GM12878 (cell line): ENCODE data around the gene FCN2. TPM values are rescaled to one million over a fixed set of nuclear protein-coding genes. Genes with fewer than 3 reads are reported as not detected.

Experiments
- ATAC-seq: fragments of 200-7000 bp; cut with Tn5 transposase; 3 replicates; pipeline ENCODE4 v1.9.1; 2020; ENCODE audit warnings: mild to moderate bottlenecking, moderate library complexity
- BruUV-seq: library from RNA; stranded (reverse); fragments of 400-500 nt; replicated peaks from 2 replicates; lab custom pipeline; 2021; lab: Mats Ljungman, UMichigan
- CTCF ChIA-PET: fragments of 300-600 bp; sonication (Branson Sonifier 250); formaldehyde crosslinking; extraction: SDS; loops from one replicate; lab custom pipeline; 2021; ENCODE audit warnings: inconsistent platforms; lab: Yijun Ruan, JAX
- POLR2A ChIA-PET: fragments of 350-600 bp; formaldehyde crosslinking; extraction: SDS; loops from one replicate; lab custom pipeline; 2021; ENCODE audit warnings: inconsistent platforms; lab: Charles Lee
- RAD21 ChIA-PET: fragments of 300-600 bp; sonication (Branson Sonifier 250); formaldehyde crosslinking; loops from one replicate; lab custom pipeline; 2023; ENCODE audit warnings: antibody characterized with exemption; ENCODE audit not compliant: unreplicated experiment; lab: Charles Lee
- SMC1A ChIA-PET: fragments of 300-600 bp; sonication (Branson Sonifier 250); formaldehyde crosslinking; loops from one replicate; lab custom pipeline; 2023; ENCODE audit not compliant: unreplicated experiment, uncharacterized antibody; lab: Charles Lee
- DNase-seq: peaks from one replicate; pipeline ENCODE4 v3.0.0-alpha.2; 2011; ENCODE audit warnings: low read depth, low spot score
- FAIRE-seq: peaks from 3 replicates; lab custom pipeline; 2011; peaks lifted over from hg19 to GRCh38; lab: Jason Lieb, UNC
- H2AFZ ChIP-seq: 2 replicates; pipeline ENCODE4 v1.6.0; 2011; ENCODE audit warnings: low read depth, low read length, control low read depth; ENCODE audit not compliant: control insufficient read depth
- H3K27ac ChIP-seq: 2 replicates; pipeline ENCODE4 v1.5.1; 2011; ENCODE audit warnings: control low read depth; ENCODE audit not compliant: control insufficient read depth, insufficient read depth
- H3K27me3 ChIP-seq, 2 experiments: replicated peaks in 1 of 2; 2 replicates each; pipeline versions ENCODE4 v1.6.0 to v1.6.1; 2011; ENCODE audit warnings: low read length in 1 of 2; ENCODE audit not compliant: control insufficient read depth in 2 of 2, insufficient read depth in 2 of 2
- H3K36me3 ChIP-seq, 2 experiments: 2 replicates each; pipeline ENCODE4 v1.5.1; 2011; ENCODE audit warnings: low read length in 1 of 2; ENCODE audit not compliant: control insufficient read depth in 2 of 2, insufficient read depth in 2 of 2
- H3K4me1 ChIP-seq: 2 replicates; pipeline ENCODE4 v1.6.1; 2011; ENCODE audit warnings: mild to moderate bottlenecking, low read length, moderate library complexity, mixed read lengths; ENCODE audit not compliant: control insufficient read depth, insufficient read depth
- H3K4me2 ChIP-seq: 2 replicates; pipeline ENCODE4 v1.6.0; 2011; ENCODE audit warnings: control low read depth; ENCODE audit not compliant: control insufficient read depth, insufficient read depth
- H3K4me3 ChIP-seq: fragments of 200-600 bp; sonication (generic); 2 replicates; pipeline ENCODE4 v1.5.1; 2016
- H3K79me2 ChIP-seq: 2 replicates; pipeline ENCODE4 v1.6.0; 2011; ENCODE audit warnings: low read length; ENCODE audit not compliant: control insufficient read depth, insufficient read depth
- H3K9ac ChIP-seq: 2 replicates; pipeline ENCODE4 v1.8.0; 2011; ENCODE audit warnings: low read length, control low read depth, mixed read lengths; ENCODE audit not compliant: control insufficient read depth, insufficient read depth
- H3K9me3 ChIP-seq: replicated peaks from 3 replicates; pipeline ENCODE4 v1.5.1; 2011; ENCODE audit warnings: mild to moderate bottlenecking, low read length; ENCODE audit not compliant: control insufficient read depth, insufficient read depth
- H4K20me1 ChIP-seq: 2 replicates; pipeline ENCODE4 v1.6.0; 2011; ENCODE audit not compliant: control insufficient read depth, insufficient read depth
- BHLHE40 ChIP-seq, 2 experiments: fragments of 450-650 bp in 1 of 2; IDR thresholded peaks; 2 replicates each; pipeline ENCODE4 v1.6.1; 2011 to 2017; ENCODE audit warnings: low read depth in 2 of 2, borderline replicate concordance in 1 of 2, improper control_type of control experiment in 1 of 2, low read length in 1 of 2, mild to moderate bottlenecking in 1 of 2
- SIN3A ChIP-seq: IDR thresholded peaks from 2 replicates; pipeline ENCODE4 v1.6.1; 2012; ENCODE audit warnings: low read depth, low read length, improper control_type of control experiment
- TCF12 ChIP-seq: IDR thresholded peaks from 2 replicates; pipeline ENCODE4 v1.6.1; 2011; ENCODE audit warnings: low read depth, mild to moderate bottlenecking, low read length
- TCF3 ChIP-seq: IDR thresholded peaks from 2 replicates; pipeline ENCODE4 v1.6.1; 2012; ENCODE audit warnings: low read depth, mild to moderate bottlenecking, low read length, borderline replicate concordance; ENCODE audit not compliant: insufficient read depth
- USF1 ChIP-seq: IDR thresholded peaks from 2 replicates; pipeline ENCODE4 v1.6.1; 2011; ENCODE audit warnings: borderline replicate concordance, low read depth, mild to moderate bottlenecking, moderate library complexity, mixed read lengths, low read length; ENCODE audit not compliant: insufficient read depth; ENCODE audit errors: extremely low read length
- WGBS: methylation state at CpG from one replicate; pipeline ENCODE4 v1.1.6; 2016; ENCODE audit warnings: low lambda C conversion rate; ENCODE audit not compliant: insufficient replicate concordance, insufficient coverage; ENCODE audit errors: missing lambda C conversion rate; 5-methylcytosine and 5-hydroxymethylcytosine counted together
- in situ Hi-C: fragments of 300-500 bp; cut with MboI; formaldehyde crosslinking; loops from 9 replicates; pipeline ENCODE4 v1.14.3; 2018; ENCODE audit warnings: mixed read lengths
- intact Hi-C: fragments of 100-400 bp; cut with micrococcal nuclease; formaldehyde crosslinking; loops from one replicate; pipeline ENCODE4 v1.14.2; 2022; ENCODE audit not compliant: unreplicated experiment
- polyA plus RNA-seq, 11 experiments: library from polyadenylated mRNA; depleted of rRNA in 4 of 11; unstranded in 6 of 11; stranded (reverse) in 5 of 11; fragments of >200 nt; fragmentation: Nextera tagmentation in 4 of 11; fragmentation: Illumina TruSeq in 1 of 11; extraction: Ambion mirVana in 4 of 11; extraction: Trizol in 1 of 11; gene quantifications; 1 replicate in 1 of 11; 2 replicates in 10 of 11; pipeline versions ENCODE4 v1.2.1 to v1.2.3, GENCODE V29; 2011 to 2016; ENCODE audit warnings: inconsistent platforms in 2 of 11, missing spikeins in 2 of 11, low read depth in 1 of 11
- total RNA-seq, 4 experiments: library from RNA; depleted of rRNA in 3 of 4; stranded (reverse); fragments of >200 nt in 3 of 4; fragmentation: Illumina TruSeq in 1 of 4; extraction: Trizol in 1 of 4; gene quantifications; 2 replicates each; pipeline versions ENCODE4 v1.2.1 to v1.2.3, GENCODE V29; 2013 to 2021

Gene FCN2
- total and polyA plus RNA-seq, 10 of the 15 experiments (the other 5 are each of a cell fraction or from before 2014, with no cell fraction given): not detected

- no peaks in the 10 kb centered on the region for H4K20me1 ChIP-seq
- H3K79me2 ChIP-seq: peaks cover 18% of the 10 kb centered on the region
- in situ Hi-C loops: no loop called here
- H3K4me1 ChIP-seq: peaks cover 65% of the 10 kb centered on the region
- TF ChIP-seq TCF3: 0 out of 2 replicates have a peak, but pooled peaks have one; percentile 41
- TF ChIP-seq USF1: peak; percentile 11
- no peak for TF ChIP-seq SIN3A
- 0 out of 2 replicates have a peak, but pooled peaks have one; percentile 45 for TF ChIP-seq TCF12
- peak in 1 of 2 experiments; percentile 15; a peak in 1 of 4 replicates for TF ChIP-seq BHLHE40 (IDR thresholded peaks at IDR 0.05; ENCODE audit: borderline replicate concordance in 1 of 2, low read depth in 2 of 2, low read length in 1 of 2)
- H3K36me3 ChIP-seq: no peaks in the 10 kb centered on the region
- SMC1A ChIA-PET: interaction anchor here (1.4 to 2.8 kb wide), 2 partner anchors 17 to 77 kb away, joined by 3 to 11 read pairs; no protein-coding TSS in a partner anchor
- ATAC-seq (no peak), FAIRE-seq (no peak), DNase-seq (no peak)
- H3K27ac ChIP-seq: peak overlapping the region; percentile 90
- no peaks in the 10 kb centered on the region for H3K9me3 ChIP-seq
- H3K27me3 ChIP-seq: no peaks in the 10 kb centered on the region
- intact Hi-C loops: no loop called here
- 84% methylated on average over 27 of the region's 27 CpGs for WGBS
- H3K9ac ChIP-seq: no peak overlapping the region
- H3K4me3 ChIP-seq: peak overlapping the region; percentile 58; the same call in 1 of the 2 replicates
- RAD21 ChIA-PET: interaction anchor here (1.2 to 1.7 kb wide), 2 partner anchors 11 to 77 kb away, joined by 3 to 8 read pairs; no protein-coding TSS in a partner anchor
- CTCF ChIA-PET: no interaction called here
- H3K4me2 ChIP-seq: peak overlapping the region; percentile 99
- H2AFZ ChIP-seq: peak overlapping the region; percentile 31
- POLR2A ChIA-PET: interaction anchor here (0.6 kb wide), 1 partner anchor 1813 kb away, joined by 3 read pairs; no protein-coding TSS in a partner anchor
- BruUV-seq: no TSS peak
Observed at GRCh38 chr9:134935701-134936345, 55.2 kb downstream of the FCN2 start.
